Measurements from ENCODE around the gene LKAAEAR1.

LKAAEAR1 gene

DNA sequence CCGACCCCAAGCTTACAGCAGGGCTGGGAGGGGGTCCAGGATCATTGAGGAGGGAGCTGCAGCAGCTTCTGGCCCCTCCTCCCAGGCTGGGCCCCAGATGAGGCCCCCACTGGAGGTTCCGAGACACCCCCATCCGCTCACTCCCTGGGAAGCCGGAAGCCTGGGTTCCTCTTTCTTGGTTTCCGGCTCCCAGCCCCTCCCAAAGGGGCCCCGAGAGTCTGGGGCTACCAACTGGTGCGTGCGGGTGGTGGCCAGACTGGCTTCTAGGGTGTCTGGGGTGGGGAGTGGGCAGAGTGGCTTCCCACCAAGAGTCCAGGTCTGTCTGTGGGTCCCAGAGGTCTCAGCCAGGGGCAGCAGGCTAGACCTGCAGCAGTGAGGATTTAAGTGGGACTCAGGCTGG is 7.1 kb downstream of the LKAAEAR1 start:
- no peak for TF ChIP-seq CTCF (IDR thresholded peaks at IDR 0.05; ENCODE audit: low read length)
- TF ChIP-seq EZH2 (IDR thresholded peaks at IDR 0.05; ENCODE audit: borderline replicate concordance, low read length), result no peak
- Histone ChIP-seq H4K20me1 (ENCODE audit: insufficient read depth, low read length) (no peaks in the 10 kb centered on the region), H3K9ac (ENCODE audit: low read length) (no peak overlapping the region; the same call in 1 of the 2 replicates), H2AFZ (ENCODE audit: low read length) (no peak overlapping the region), H3K9me2 (ENCODE audit: low read depth, low read length) (no peaks in the 10 kb centered on the region), H3K27me3 (ENCODE audit: insufficient read depth, low read length) (no peaks in the 10 kb centered on the region; the same call in 1 of the 2 replicates), H3K4me3 (ENCODE audit: low read depth, low read length, poor library complexity, severe bottlenecking) (no peak overlapping the region), H3K4me1 (ENCODE audit: insufficient read depth, low read length, severe bottlenecking) (peaks cover 24% of the 10 kb centered on the region), H3K79me2 (ENCODE audit: insufficient read depth, low read length) (no peaks in the 10 kb centered on the region), H3K36me3 (ENCODE audit: insufficient read depth, low read length) (no peaks in the 10 kb centered on the region; the same call in 1 of the 2 replicates), H3F3A (ENCODE audit: insufficient read depth, low read length) (no peaks in the 10 kb centered on the region), H3K9me3 (ENCODE audit: low read length) (no peaks in the 10 kb centered on the region), H3K27ac (ENCODE audit: low read depth, low read length, poor library complexity, severe bottlenecking) (no peak overlapping the region), H3K4me2 (ENCODE audit: low read length) (peak overlapping the region; percentile 75)

DNA sequence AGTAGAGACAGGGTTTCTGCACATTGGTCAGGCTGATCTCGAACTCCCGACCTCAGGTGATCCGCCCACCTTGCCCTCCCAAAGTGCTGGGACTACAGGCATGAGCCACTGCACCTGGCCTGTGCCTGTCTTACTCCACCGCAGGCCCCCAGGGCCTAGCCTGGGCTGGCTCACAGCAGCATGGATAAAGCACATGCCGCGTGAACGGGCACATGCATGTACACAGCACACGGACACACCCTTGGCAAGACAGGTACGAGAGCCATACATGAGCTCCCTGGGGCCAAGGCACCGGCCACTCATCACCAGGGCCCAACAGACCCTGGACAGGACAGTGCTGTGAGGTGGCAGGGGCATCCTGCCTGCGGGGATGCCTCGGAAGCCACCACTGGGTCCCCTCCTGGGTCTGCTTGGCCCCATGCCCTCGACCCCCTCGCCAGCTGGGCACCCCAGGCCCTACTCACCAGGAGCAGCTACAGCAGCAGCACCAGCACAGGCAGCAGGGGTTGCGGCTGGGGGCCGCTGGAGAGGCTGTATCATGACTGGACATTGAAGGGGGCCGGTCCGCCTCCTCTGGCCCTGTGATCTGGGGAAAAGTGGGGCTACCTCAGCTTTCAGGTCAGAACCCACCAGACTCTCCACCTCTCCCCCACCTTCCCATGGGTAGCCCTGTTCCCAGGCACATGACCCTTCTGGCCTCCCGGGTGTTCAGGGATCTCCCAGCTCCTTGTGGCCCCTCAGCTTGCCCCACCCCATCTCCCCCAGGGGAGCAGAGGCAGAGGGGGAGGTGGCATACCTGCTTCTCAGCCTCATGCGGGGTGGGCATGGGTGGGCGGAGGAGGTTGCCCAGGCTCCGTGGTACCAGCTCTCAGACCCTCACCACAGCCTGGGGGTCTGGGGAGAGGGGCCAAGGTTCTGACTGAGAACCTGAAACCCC is 7.9 kb downstream of the LKAAEAR1 start:
- Histone ChIP-seq H4K20me1 (ENCODE audit: insufficient read depth, low read length) (no peaks in the 10 kb centered on the region), H3K9me3 (ENCODE audit: low read length) (no peaks in the 10 kb centered on the region), H3K9ac (ENCODE audit: low read length) (no peak overlapping the region), H2AFZ (ENCODE audit: low read length) (no peak overlapping the region), H3K4me3 (ENCODE audit: low read depth, low read length, poor library complexity, severe bottlenecking) (no peak overlapping the region), H3K9me2 (ENCODE audit: low read depth, low read length) (no peaks in the 10 kb centered on the region), H3K4me2 (ENCODE audit: low read length) (no peak overlapping the region), H3F3A (ENCODE audit: insufficient read depth, low read length) (no peaks in the 10 kb centered on the region), H3K27ac (ENCODE audit: low read depth, low read length, poor library complexity, severe bottlenecking) (no peak overlapping the region), H3K79me2 (ENCODE audit: insufficient read depth, low read length) (no peaks in the 10 kb centered on the region), H3K4me1 (ENCODE audit: insufficient read depth, low read length, severe bottlenecking) (peaks cover 24% of the 10 kb centered on the region), H3K27me3 (ENCODE audit: insufficient read depth, low read length) (no peaks in the 10 kb centered on the region), H3K36me3 (ENCODE audit: insufficient read depth, low read length) (no peaks in the 10 kb centered on the region; the same call in 1 of the 2 replicates)
- no peak for TF ChIP-seq CTCF (IDR thresholded peaks at IDR 0.05; ENCODE audit: low read length)
- no peak for TF ChIP-seq EZH2 (IDR thresholded peaks at IDR 0.05; ENCODE audit: borderline replicate concordance, low read length)

- Histone ChIP-seq H3K79me2 (ENCODE audit: insufficient read depth, low read length) (no peaks in the 10 kb centered on the region), H2AFZ (ENCODE audit: low read length) (no peak overlapping the region), H3K9me2 (ENCODE audit: low read depth, low read length) (no peaks in the 10 kb centered on the region), H3K4me2 (ENCODE audit: low read length) (no peak overlapping the region), H3K9me3 (ENCODE audit: low read length) (no peaks in the 10 kb centered on the region), H3K4me3 (ENCODE audit: low read depth, low read length, poor library complexity, severe bottlenecking) (no peak overlapping the region), H3K4me1 (ENCODE audit: insufficient read depth, low read length, severe bottlenecking) (peaks cover 24% of the 10 kb centered on the region), H3F3A (ENCODE audit: insufficient read depth, low read length) (no peaks in the 10 kb centered on the region), H3K9ac (ENCODE audit: low read length) (no peak overlapping the region), H3K36me3 (ENCODE audit: insufficient read depth, low read length) (no peaks in the 10 kb centered on the region; the same call in 1 of the 2 replicates), H3K27ac (ENCODE audit: low read depth, low read length, poor library complexity, severe bottlenecking) (no peak overlapping the region), H4K20me1 (ENCODE audit: insufficient read depth, low read length) (no peaks in the 10 kb centered on the region), H3K27me3 (ENCODE audit: insufficient read depth, low read length) (0 out of 2 replicates have a peak, but pooled peaks cover 2% of the 10 kb centered on the region)
- no peak for TF ChIP-seq EZH2 (IDR thresholded peaks at IDR 0.05; ENCODE audit: borderline replicate concordance, low read length)
- TF ChIP-seq CTCF (IDR thresholded peaks at IDR 0.05; ENCODE audit: low read length), result no peak
These were observed 8.6 kb downstream of the LKAAEAR1 start for GRCh38 chr20:64075556-64075955.
